Body of pancreas (tissue), 4 donors: ENCODE measurements around the gene HSP90B1.

Experiments
- POLR2A ChIP-seq, 3 donors: fragments of 450-650 bp; IDR thresholded peaks; one replicate each; pipeline ENCODE4 v1.6.1; 2016; ENCODE audit warnings: antibody characterized with exemption in 3 of 3, mild to moderate bottlenecking in 2 of 3
- TF ChIP-seq, protein P1 (sequence below), 7 experiments: fragments of 450-650 bp in 4 of 7; fragments of 200-600 bp in 3 of 7; sonication (generic) in 3 of 7; IDR thresholded peaks; one replicate each; pipeline ENCODE4 v1.5.1; 2016 to 2019; ENCODE audit warnings: antibody characterized with exemption in 7 of 7

- TF ChIP-seq, protein P1, sequence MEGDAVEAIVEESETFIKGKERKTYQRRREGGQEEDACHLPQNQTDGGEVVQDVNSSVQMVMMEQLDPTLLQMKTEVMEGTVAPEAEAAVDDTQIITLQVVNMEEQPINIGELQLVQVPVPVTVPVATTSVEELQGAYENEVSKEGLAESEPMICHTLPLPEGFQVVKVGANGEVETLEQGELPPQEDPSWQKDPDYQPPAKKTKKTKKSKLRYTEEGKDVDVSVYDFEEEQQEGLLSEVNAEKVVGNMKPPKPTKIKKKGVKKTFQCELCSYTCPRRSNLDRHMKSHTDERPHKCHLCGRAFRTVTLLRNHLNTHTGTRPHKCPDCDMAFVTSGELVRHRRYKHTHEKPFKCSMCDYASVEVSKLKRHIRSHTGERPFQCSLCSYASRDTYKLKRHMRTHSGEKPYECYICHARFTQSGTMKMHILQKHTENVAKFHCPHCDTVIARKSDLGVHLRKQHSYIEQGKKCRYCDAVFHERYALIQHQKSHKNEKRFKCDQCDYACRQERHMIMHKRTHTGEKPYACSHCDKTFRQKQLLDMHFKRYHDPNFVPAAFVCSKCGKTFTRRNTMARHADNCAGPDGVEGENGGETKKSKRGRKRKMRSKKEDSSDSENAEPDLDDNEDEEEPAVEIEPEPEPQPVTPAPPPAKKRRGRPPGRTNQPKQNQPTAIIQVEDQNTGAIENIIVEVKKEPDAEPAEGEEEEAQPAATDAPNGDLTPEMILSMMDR (IDR thresholded peaks at IDR 0.05), result no peak
- no peak for TF ChIP-seq POLR2A (IDR thresholded peaks at IDR 0.05)
These were observed 14.9 kb upstream of the HSP90B1 start for GRCh38 chr12:103915306-103915705.
